Keratinocyte (primary cell): ENCODE data around the gene MVB12B.

Source experiments
- CTCF ChIP-seq, 3 experiments: IDR thresholded peaks in 1 of 3; conservative IDR thresholded peaks in 1 of 3; optimal IDR thresholded peaks in 1 of 3; 2 replicates in 2 of 3; 3 replicates in 1 of 3; pipeline versions ENCODE3 to v1.5.1; 2011; ENCODE audit warnings: low read length in 3 of 3, mild to moderate bottlenecking in 3 of 3, moderate library complexity in 2 of 3, control low read depth in 1 of 3, inconsistent platforms in 1 of 3; ENCODE audit not compliant: insufficient read depth in 2 of 3; ENCODE audit errors: extremely low read depth in 1 of 3
- EZH2 ChIP-seq: IDR thresholded peaks from one replicate; pipeline ENCODE4 v1.6.1; 2012; ENCODE audit warnings: inconsistent platforms, mild to moderate bottlenecking, low read length, moderate library complexity

DNA sequence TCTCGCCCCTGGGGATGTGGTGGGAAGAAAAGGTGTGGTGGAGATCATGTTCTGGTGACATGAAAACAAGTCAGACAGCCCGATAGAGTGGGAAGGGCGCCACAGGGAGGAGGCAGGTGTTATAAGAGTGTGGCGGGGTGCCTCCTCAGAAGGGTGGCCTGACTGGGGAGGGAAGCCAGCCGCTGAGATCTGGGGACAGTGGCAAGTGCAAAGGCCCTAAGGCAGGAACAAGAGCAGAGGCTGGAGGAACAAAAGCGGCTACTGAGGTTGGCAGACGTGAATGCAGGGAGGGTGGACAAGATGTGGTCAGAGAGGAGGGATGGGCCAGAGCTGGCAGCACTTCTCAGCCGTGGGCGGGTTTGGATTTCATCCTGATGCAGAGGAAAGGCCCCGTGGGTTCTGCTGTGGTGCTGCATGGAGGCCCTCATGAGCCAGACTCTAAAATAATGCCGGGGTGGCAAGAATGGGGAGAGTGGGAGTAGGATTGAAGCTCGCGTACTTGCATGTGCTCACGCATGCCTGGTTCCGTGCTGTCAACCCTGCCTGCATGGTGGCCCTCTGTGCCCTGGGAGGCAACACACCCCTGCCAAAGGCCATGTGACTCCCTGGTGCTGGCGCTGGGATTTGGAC lies 89.2 kb downstream of the MVB12B start:
- TF ChIP-seq CTCF (optimal IDR thresholded peaks at IDR 0.05 in 1 of 3, IDR thresholded peaks at IDR 0.05 in 1 of 3, conservative IDR thresholded peaks at IDR 0.05 in 1 of 3; ENCODE audit: extremely low read depth in 1 of 3, insufficient read depth in 2 of 3, low read length in 3 of 3) = no peak
- TF ChIP-seq EZH2 = no peak
